ELR (cell line): ENCODE results near the gene PPT1.

Source experiments
- DNase-seq: peaks from one replicate; pipeline ENCODE4 v3.0.0-alpha.2; 2015; ENCODE audit warnings: low read depth

The PPT1 gene

DNA sequence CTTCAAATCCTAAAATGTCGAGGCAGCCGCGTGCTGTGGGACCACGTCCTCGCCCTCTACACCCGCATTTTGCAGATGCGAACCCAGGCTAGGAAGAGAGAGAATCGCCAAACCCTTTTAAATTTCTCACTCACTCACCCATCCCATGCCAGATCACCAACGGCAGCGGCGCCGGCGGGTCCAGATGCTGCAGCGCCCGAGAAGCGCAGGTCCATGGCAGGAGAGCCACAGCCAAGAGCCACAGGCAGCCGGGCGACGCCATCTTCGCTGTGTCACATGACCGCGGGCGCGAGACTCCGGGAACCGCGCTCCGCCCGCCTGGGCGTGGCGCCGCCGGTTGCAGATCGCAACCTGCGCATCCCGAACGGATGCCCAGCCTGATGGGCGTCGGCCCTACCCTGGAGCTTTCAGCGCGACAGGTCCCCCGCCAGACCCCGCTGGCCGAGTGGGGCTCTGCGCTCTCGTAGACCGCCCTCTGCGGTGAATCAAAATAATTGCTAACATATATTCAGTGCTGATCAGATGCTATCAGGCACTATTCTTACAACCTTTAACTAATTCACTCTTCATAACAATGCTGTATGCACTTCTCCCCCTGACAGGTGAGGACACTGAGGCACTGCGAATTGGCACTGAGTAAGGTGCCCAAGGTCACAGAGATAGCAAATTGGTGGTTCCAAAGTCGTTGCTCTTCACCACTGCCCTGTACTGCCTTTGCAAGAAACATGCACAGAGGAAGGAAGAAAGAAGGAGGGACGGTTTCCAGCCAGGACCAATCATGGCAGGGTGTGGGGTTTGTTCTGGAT, at the start of gene PPT1:
Gene PPT1, minus strand, starts transcription at position 276 of the 806 bp plus-strand sequence. Its CDS starts 14 bp downstream, at position 262.
- DNase-seq, result peak; percentile 81

GRCh38 chr1:40143891-40144575, 47.0 kb upstream of the PPT1 start:
- DNase-seq, result peak; percentile 85

- peak; percentile 8 for DNase-seq
Measured at GRCh38 chr1:40141878-40142535, 45.0 kb upstream of the PPT1 start.

- peak; percentile 63 for DNase-seq
Measured at GRCh38 chr1:40140211-40140973, 43.3 kb upstream of the PPT1 start.

DNA sequence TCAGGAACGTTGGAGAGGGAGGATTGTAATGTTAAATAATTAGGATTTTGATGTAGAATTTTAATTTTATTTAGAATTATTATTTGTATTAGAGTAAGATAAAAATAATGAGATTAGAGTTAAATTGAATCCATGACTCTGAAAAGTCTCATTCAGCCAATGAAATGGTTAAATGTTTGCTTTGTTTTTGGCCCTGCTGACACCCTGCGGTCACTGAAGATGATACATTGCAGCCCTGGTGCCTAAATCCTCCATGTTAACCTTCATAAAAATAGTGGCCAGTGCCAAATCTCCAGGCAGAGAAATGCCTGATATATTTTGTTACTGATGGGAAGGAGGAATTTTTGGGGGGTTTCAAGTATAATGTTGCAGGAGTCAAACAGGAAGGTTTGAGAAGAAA, 36.8 kb upstream of the PPT1 start:
- DNase-seq, result no peak

DNA sequence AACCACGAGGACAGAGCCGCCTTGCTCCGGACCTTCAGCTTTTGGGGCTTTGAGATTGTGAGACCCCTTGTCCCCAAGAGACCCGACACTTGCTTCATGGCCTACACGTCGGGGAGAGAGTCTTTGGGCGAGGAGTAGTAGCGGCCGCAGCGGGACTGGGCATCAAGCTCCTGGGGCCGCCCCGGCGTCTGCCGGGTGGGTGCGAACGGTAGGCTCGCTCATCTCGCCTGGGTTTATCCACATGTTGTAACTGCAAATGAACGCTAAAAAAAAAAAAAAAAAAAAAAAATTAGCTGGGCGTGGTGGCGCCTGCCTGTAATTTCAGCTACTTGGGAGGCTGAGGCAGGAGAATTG, 36.2 kb upstream of the PPT1 start:
- no peak for DNase-seq

GRCh38 chr1:40132383-40133311, 35.6 kb upstream of the PPT1 start:
- DNase-seq, result no peak

DNA sequence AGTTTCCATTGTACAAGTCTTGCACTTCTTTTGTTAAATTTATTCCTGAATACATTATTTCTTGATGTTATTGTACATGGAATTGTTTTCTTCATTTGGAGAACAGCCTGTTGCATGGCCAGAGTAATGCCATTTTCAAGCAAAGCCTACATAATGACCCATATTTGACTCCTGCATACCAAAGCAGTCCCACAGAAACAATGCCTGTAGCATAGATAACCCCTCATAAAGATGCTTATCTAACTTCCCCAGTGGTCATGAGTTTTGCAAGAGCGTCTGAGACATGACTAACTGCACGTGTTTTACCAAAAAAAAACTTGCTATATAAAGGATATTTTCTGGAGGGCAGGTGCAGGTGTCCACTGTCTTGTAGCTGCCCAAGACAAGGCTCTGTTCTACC, 33.8 kb upstream of the PPT1 start:
- DNase-seq, result peak; percentile 69

DNA sequence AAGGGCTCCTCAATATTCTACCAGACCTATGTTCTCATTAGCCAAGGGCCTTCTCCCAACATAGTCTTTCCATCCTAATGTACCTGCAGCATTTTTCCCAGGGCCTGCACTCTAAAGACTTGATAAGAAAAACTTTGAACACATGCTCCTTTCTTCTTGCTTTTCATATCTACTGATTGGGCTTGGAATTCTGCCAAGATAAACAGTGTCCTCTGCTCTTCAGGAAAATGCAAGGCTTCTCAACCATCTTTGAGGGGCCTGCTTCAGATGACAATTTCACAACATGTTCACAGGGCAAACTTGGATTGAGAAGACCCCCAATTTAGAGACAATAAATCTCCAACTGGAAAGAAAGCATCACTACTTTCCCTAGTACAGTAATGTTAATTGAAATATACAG, 25.8 kb upstream of the PPT1 start:
- no peak for DNase-seq

GRCh38 chr1:40120128-40120527, 23.1 kb upstream of the PPT1 start:
- no peak for DNase-seq

GRCh38 chr1:40114400-40114799, 17.3 kb upstream of the PPT1 start:
- DNase-seq, result no peak

DNA sequence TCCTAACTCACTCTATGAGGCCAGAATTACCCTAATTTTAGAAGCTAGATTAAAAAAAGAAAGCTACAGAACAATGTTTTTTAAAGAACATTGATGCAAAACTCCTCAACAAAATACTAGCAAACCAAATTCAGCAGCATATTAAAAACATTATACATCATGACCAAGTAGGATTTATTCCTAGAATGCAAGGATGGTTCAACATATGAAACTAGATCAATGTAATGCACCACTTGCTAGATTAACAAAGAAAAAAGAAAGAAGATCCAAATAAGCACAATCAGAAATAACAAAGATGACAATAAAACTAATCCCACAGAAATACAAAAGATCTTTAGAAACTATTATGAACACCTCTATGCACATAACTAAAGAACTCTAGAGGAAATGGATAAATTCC, 13.3 kb upstream of the PPT1 start:
- DNase-seq, result no peak

DNA sequence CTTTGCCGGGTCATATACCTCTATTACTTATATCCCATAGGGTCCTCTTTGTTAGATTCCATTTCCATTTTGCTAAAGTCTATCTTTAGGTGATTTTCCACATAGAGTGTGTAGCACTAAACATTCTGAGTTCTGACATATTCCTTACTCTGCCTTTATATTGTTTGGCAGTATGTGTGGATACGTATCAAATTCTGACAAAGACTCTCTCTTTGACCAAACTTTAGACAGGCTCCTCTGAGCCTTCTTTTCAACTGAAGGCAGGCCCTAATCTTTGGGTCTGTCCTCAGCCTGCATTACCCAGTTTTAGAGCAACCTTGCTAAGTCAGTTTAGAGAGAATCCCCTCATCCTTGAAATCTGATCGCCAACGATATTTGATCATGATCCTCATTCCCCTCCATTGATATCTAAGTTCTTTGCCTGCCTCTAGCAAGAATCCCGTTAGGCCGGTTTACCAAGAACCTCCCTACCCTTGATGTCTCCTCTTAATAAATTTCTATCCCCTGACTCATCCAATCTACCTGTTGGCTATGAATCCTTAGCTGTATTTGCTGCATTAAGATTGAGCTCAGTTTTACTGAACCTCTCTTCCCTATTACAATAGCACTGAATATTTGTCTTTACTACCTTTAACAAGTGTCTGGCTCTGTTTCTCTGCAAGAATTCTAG, 10.4 kb upstream of the PPT1 start:
- DNase-seq, result no peak

DNA sequence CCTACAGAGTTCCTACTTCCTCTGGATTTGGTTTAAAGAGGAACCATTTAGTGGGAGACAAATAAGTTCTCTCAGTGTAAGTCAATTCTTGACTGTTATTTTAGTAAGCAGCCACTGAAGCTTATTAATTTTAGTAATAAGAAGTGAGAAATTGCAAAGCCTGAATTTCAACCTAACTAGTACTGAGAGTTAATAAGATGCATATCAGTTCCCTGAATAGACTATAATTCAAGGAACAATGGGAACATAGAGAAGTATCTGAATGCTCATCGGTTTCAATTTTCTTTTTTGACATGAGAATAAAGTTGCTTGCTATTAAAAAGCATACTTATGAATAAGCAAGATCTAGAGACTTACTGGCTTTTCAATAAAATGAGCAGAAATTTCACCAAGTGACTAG, 8.0 kb upstream of the PPT1 start:
- DNase-seq, result no peak

DNA sequence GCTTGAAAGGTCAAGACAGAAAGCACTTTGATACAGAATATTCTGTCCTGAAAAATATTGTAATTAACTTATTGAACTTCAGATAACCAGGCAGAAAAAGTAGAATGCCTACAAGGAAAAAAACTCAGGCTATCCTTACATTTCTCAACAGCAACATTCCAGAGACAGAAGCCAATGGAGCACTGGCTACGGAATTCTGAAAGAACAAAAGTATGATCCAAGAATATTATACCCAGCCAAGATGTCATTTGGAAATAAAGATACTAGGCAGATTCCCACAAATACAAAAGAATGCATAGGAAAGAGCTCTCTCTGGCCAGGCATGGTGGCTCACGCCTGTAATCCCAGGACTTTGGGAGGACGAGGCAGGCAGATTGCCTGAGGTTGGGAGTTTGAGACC, 5.8 kb upstream of the PPT1 start:
- no peak for DNase-seq

DNA sequence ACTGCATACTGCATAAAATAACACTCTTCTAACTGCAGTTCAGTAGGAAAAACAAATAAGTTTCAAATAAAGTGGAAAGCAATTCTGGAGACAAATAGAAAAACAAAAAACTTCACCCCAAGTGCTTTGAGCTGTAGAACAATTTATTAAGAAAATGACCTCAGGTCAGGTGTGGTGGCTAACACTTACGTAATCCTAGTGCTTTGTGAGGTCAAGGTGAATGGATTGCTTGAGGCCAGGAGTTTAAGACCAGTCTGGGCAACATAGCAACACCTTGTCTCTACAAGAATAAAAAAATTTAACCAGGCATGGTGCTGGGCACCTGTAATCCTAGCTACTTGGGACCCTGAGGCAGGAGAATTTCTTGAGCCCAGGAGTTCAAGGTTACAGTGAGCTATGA, 5.0 kb upstream of the PPT1 start:
- DNase-seq, result no peak

DNA sequence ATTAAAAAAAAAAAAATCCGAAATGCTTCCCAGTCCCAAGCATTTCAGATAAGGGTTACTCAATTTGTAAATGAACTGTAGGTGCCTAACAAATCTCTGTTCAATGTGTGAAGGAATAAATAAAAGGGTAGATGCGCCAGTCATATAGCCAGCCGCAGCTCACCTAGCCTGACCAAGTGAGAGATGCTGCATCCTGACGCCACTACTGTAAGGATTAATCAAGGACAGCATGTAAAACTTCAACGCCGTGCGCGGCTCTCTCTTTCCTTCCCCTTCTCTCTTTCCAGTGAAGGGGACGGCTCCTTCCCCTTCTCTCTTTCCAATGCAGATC, 441 bp downstream of the PPT1 start:
- DNase-seq, result no peak

DNA sequence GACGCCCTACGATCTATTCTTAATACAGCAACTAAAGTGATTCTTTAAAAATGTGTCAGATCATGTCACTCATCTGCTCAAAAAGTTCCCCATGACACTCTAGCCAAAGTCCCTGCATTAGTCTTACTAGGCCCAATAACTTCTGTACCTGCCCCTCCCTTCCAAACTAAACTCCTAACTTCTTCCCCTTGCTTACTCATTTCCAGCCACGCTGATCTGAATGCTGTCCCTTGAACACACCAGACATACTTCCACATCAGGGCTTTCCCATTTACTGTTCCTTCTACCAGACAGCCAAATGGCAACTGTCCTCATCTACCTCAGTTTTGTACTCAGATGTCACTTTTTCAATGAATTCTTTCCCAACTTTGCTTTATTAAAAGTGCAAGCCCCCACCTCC, 1.2 kb downstream of the PPT1 start:
- DNase-seq, result no peak

DNA sequence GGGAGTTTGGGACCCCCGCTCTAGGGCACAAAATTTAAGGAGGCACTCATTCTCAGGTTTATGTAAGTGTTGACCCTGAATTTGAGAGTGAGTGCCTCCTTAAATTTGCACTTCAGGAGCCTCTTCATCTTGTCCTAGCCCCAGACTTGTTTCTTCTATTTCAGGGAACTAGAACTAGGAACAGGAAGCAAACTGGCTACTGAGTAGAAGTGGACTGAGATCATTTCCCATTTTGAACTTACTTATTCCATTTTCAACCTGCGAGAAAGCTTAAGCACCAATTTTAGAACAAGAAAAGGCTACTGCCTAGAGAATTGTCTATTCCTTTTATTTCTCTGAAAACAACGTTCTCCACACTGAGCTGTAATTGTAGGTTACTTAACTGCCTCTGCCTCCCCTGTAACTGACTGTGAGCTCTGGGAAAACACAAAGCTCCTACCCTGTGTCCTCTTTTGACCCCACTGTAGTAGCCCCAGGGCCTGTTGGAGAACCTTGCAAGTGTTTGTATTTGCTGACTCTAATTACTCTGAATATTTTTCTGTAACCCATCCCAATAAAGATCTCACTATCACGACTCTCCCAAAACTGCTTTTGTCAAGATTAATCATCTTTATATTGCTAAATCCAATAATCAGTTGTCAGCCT, 2.5 kb downstream of the PPT1 start:
- no peak for DNase-seq
